ENCODE data around the gene LDLRAD4.

The LDLRAD4 gene

DNA sequence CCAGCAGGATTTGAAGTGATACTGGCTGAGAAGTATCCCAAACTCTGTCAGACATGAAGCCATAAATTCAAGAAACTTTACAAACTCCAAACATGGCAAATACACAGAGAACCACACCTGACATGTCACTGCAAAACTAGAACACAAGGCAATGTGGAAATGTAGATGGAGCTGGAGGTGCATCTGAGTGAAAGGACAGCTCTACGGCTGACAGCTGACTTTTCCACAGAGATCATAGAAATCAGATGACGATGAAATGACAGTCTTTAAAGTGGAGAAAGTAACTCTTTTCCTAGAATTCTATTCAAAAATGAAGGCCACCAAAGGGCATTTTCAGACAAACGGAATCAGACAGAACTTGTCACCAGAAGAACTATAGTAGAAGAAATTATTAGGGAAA lies 97.5 kb downstream of the LDLRAD4 start:
- Mint-ChIP-seq H3K27me3 (ENCODE audit: low read depth) (peaks cover 7% of the 10 kb centered on the region), H3K4me1 (peaks cover 12% of the 10 kb centered on the region), H3K36me3 (ENCODE audit: low read depth) (peaks cover 27% of the 10 kb centered on the region), H3K27ac (no peak overlapping the region), H3K9me3 (peaks cover 36% of the 10 kb centered on the region), H3K4me3 (no peak overlapping the region)
- TF ChIP-seq CTCF (IDR thresholded peaks at IDR 0.05; ENCODE audit: unreplicated experiment in 3 of 3) = no peak

- no peak for TF ChIP-seq CTCF (IDR thresholded peaks at IDR 0.05; ENCODE audit: unreplicated experiment in 3 of 3)
Observed at GRCh38 chr18:13317801-13318200, 99.2 kb downstream of the LDLRAD4 start.

DNA sequence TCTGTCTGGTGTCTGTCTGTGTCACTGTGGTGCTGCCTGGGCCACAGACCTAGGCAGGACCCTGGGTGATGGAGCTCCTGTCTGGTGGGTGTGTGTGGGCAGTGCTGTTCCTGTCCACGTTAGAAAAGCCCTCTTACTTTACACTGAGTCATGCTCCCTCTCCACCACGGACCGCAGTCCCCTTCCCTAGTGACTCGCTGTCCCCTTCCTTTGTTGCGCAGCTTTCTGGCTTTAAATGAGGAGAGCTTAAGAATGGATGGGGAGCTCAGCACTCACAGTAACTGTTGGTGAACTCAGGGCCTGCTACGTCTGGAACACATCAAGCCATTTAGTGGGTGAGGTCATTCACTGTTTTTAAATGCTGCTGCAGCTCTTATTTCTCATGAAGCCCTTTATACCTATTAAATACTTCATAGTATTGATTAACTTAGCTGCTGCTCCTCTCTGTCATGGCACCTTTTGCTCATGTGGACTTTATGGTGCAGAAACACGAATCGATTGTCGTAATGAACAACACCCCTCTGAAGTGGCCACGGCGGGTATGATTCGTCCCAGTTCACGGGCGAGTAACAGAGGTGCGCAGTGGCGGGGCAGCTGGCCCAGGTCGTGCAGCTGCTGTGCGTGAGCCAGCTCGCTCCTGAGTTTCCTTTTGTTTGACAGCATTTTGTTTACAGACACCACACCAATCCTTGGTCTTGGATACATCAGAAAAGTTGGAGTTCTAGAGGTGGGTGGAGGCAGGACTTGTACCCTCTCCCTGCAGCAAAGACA lies 100.4 kb downstream of the LDLRAD4 start:
- peaks cover 23% of the 10 kb centered on the region for H3K36me3 Mint-ChIP-seq (ENCODE audit: low read depth)
- peaks cover 12% of the 10 kb centered on the region for H3K4me1 Mint-ChIP-seq
- peaks cover 34% of the 10 kb centered on the region for H3K9me3 Mint-ChIP-seq
- H3K4me3 Mint-ChIP-seq = no peak overlapping the region
- TF ChIP-seq CTCF (IDR thresholded peaks at IDR 0.05; ENCODE audit: unreplicated experiment in 3 of 3) = no peak
- H3K27me3 Mint-ChIP-seq (ENCODE audit: low read depth) = peaks cover 7% of the 10 kb centered on the region
- peak overlapping the region; percentile 39 to 63 (median 48) for H3K27ac Mint-ChIP-seq

More at GRCh38 chr18:13317801-13318200, 99.2 kb downstream of the LDLRAD4 start:
- Mint-ChIP-seq H3K36me3 (ENCODE audit: low read depth) (peaks cover 27% of the 10 kb centered on the region), H3K4me1 (peaks cover 12% of the 10 kb centered on the region), H3K9me3 (peaks cover 36% of the 10 kb centered on the region), H3K4me3 (no peak overlapping the region), H3K27ac (no peak overlapping the region), H3K27me3 (ENCODE audit: low read depth) (peaks cover 7% of the 10 kb centered on the region)

GRCh38 chr18:13319629-13320028 lies 101.1 kb downstream of the LDLRAD4 start:
- Mint-ChIP-seq H3K27me3 (ENCODE audit: low read depth) (peaks cover 7% of the 10 kb centered on the region), H3K4me1 (peaks cover 12% of the 10 kb centered on the region), H3K36me3 (ENCODE audit: low read depth) (peaks cover 18% of the 10 kb centered on the region), H3K27ac (peak overlapping the region; percentile 39 to 80 (median 48)), H3K4me3 (no peak overlapping the region), H3K9me3 (peaks cover 29% of the 10 kb centered on the region)
- TF ChIP-seq CTCF (IDR thresholded peaks at IDR 0.05; ENCODE audit: unreplicated experiment in 3 of 3) = no peak

- no peak for TF ChIP-seq CTCF (IDR thresholded peaks at IDR 0.05; ENCODE audit: unreplicated experiment in 3 of 3)
- Mint-ChIP-seq H3K4me3 (no peak overlapping the region), H3K4me1 (peaks cover 12% of the 10 kb centered on the region), H3K27me3 (ENCODE audit: low read depth) (peaks cover 7% of the 10 kb centered on the region), H3K9me3 (peaks cover 26% of the 10 kb centered on the region), H3K36me3 (ENCODE audit: low read depth) (peaks cover 14% of the 10 kb centered on the region), H3K27ac (peak overlapping the region; percentile 39 to 80 (median 75))
Observed at GRCh38 chr18:13320096-13320495, 101.5 kb downstream of the LDLRAD4 start.

Measured in nephron (organoid).